Putamen (tissue), 1 donor: ENCODE results near the gene TNFRSF19.

Experiments
- DNase-seq: peaks from one replicate; pipeline ENCODE4 v3.0.0-alpha.2; 2016; ENCODE audit warnings: low spot score

TNFRSF19 gene

GRCh38 chr13:23628765-23629565 lies 58.8 kb downstream of the TNFRSF19 start:
- DNase-seq: no peak

- DNase-seq: no peak
Observed at GRCh38 chr13:23629566-23630272, 59.5 kb downstream of the TNFRSF19 start.

DNA sequence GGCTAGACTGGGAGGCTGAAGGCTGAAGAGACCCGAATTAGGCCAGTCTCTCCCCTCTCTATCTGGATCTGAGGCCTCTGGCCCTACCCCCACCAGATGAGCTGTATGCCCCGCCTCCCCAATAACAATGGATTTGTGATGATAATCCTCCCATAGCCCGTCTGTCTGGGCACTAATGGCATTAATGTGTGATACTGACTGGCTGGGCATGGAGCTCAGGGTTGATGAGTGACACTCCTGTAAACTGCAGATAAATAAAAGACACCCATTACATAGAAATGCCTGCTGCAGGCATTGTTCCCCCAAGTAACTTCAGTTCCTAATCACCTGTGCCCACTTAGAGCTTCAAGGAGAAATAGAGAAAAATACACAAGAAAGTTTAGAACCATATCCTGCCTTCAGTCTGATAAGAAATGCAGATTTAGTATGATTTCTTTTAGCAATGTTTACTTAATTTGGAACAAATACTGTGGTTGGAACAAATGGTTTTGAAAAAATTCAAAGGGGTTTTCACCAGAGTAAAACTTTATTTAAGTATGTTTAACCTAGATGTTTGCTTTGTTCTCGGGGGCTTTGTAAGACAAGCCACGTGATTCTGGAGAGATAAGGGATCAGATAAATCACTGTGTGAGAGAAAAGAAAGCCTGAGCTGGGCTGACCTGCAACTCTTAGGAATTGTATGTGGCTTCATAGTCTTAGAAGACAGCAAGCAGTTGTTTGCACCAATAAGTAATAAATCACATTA lies 60.3 kb downstream of the TNFRSF19 start:
- no peak for DNase-seq

- DNase-seq: no peak
Observed at GRCh38 chr13:23631311-23632047, 61.3 kb downstream of the TNFRSF19 start.

DNA sequence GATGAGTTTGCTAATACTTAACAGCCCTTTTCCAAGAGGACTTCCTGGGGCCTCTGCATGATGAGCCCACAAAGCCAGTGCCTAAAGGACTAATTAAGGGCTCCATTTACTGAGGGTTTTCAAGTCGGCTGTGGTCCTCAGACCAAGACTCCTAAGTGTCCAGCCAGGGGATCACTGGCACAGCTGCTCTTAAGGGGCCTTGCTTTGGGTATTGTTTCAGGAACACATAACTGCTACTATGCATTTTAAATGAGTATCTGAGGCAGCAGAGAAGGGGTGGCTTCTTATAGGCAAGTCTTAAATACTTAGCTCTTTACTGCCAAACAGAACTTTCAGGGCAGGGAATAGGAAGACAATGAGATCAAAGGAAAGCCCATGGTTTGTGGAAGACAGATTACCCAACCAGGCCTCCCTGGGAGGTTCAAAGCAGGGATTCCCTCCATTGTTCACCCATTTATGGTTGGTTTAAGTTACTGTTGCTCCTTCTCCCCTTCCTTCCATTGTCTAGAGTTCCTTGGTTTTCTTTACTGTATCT lies 61.9 kb downstream of the TNFRSF19 start:
- no peak for DNase-seq

- no peak for DNase-seq
Observed at GRCh38 chr13:23632741-23633140, 62.5 kb downstream of the TNFRSF19 start.

DNA sequence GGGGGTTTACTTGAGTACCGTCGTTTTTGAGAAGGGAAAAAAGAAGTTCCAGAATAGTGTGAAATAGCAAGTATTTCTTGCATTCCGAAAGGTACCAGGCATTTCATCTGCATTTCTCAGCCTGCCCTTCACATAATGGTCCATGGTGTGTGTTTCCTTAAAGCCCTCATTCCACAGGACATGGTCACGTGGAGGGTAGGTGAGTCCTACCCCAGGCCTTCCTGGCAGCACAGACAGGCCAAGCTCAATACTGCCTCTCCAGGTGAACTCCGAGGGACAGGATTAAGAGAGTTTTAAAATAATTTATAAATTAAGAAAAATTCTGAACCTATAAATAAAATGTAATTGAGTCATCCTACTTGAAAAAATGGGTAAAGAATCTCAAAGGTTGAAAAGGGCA lies 64.7 kb downstream of the TNFRSF19 start:
- DNase-seq: no peak

GRCh38 chr13:23636360-23636759 lies 66.1 kb downstream of the TNFRSF19 start:
- no peak for DNase-seq

- DNase-seq: no peak
Observed at GRCh38 chr13:23637829-23638228, 67.6 kb downstream of the TNFRSF19 start.

DNA sequence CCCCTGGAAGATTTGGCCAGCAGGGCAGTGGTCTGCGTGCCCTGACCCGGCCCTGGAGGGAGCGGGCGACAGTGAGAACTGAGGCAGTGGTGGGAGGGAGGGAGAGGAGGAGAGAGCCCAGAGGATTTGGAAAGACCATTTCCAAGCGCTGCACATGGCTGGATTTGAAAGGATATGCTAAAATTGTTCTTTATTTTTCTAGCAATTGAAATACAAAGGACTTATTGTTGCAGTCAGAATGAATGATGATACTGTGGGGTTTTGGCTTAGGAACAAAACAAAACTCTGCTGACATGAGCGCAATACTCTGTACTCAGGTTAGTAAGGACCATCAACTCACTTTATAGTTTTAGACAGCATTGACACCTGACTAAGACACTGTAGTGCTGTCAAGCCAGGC lies 69.5 kb downstream of the TNFRSF19 start:
- DNase-seq: peak; percentile 29

DNA sequence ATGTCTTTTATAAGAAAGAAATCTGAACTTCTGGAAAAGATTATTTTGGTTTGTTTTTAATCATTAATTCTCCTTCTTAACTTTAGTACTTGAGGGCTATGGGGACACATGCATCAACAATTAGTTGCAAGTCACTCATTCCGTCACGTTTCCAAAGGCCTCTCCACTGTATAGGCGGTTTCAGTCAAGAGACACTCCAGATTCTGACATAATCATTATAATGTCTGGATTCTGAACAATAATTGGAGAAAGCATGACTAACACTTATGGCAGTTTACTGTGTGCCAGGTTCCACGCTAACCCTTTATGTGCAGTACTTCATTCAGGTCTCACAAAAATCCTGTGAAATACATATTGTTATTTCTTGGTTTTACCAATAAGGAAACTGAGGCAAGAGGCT lies 71.9 kb downstream of the TNFRSF19 start:
- DNase-seq: no peak

GRCh38 chr13:23643338-23644125 lies 73.3 kb downstream of the TNFRSF19 start:
- DNase-seq: no peak

DNA sequence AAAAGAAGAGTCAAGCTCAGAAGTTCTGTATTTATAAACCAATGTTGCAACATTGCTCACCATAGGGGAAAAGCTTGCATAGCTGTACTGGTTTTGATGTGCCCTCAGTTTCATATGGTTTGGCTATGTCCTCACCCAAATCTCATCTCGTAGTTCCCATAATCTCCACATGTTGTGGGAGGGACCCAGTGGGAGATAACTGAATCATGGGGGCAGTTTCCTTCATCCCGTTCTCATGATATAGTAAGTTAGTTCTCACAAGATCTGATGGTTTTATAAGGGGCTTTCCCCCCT lies 73.9 kb downstream of the TNFRSF19 start:
- no peak for DNase-seq

- DNase-seq: no peak
Observed at GRCh38 chr13:23644527-23645138, 74.4 kb downstream of the TNFRSF19 start.

GRCh38 chr13:23645851-23646250 lies 75.6 kb downstream of the TNFRSF19 start:
- no peak for DNase-seq

DNA sequence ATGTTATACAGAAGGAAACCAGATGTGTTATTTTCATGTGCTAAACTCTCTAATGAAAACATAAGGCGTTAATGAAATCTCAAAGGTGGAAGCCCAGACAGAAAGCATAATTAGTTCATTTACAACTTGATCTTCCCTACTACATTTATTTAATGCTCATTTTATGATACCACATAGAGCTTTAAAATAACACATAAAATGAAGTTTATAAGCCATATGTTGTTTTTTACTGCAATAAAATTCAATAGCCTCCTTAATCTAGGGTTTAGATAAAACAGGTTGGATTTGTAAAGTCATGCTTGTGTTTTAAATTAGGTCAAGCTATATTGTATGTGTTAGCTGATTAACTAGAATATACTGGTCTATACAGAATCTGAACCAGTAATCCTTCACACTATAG lies 81.2 kb downstream of the TNFRSF19 start:
- no peak for DNase-seq

DNA sequence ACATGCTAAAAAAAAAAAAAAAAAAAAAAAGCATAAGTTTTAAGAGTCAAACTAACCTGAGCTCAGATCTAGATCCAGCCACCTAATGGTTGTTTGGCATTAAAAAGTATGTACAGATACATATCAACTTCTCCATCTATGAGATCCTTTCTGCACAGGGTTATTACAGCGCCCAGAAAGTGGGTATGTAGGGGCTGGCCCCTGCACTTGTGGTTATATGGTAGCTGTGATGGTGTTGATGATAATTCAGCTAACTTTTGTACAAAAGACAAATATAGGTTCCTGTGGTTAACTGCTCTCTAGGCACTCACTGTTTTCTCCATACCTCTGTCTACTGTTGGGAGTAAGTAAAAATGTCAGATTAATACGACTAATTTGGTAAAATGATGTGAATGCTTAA lies 81.7 kb downstream of the TNFRSF19 start:
- no peak for DNase-seq

DNA sequence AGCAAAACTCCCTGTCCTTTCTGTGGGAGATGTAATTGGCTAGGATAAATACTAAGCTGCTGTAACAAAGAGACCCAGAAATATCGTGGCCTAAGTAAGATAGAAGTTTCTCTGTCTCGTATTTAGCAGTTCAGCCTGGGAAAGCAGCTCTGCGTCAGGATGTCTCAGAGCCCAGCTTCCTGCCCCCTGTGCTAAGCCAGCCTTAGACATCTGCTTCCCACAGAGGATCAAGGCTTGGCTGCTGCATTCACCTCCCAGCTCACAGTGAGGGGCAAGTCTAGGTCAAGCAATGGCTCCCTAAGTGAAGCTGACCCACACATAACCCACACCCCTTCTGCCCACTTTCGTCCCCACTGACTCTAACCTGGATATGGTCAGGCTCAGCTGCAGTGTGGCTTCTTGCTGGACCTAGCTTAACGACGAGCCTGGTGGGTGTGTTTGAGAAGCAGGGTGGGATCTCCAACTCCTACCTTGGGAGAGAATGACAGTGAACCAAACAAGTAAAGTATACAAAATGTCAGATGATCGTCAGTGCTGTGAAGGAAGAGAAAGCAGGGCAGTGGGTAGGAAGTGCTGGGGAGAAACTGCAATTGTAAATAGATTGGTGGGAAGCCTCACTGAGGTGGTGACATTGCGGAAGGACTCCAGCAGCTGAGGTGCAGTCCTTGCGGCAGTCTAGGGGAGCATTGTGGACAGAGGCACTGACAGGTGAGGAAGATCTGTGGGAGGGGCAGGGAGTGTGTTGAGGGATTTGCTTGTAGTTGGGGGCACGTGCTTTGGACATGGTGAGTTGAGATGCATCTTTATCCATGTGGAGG lies 82.9 kb downstream of the TNFRSF19 start:
- DNase-seq: no peak

GRCh38 chr13:23654111-23655110 lies 84.2 kb downstream of the TNFRSF19 start:
- no peak for DNase-seq
